ENCODE data around the gene PGA5. TPM values are rescaled to one million over a fixed set of nuclear protein-coding genes. Genes with fewer than 3 reads are reported as not detected.

PGA5 gene
- total RNA-seq, 1 experiment from 2014 or later = 0.33 TPM

- Histone ChIP-seq H3K4ac (ENCODE audit: low read depth, low read length) (no peak overlapping the region), H2AK5ac (ENCODE audit: insufficient read length, low read length) (no peak overlapping the region), H2BK15ac (ENCODE audit: low read depth, low read length) (no peak overlapping the region), H4K5ac (ENCODE audit: insufficient read length, low read depth, low read length) (no peak overlapping the region), H3K79me1 (ENCODE audit: insufficient read depth, low read depth, low read length, poor library complexity, severe bottlenecking) (no peaks in the 10 kb centered on the region), H2BK5ac (ENCODE audit: insufficient read length, low read length) (no peak overlapping the region), H3K4me1 (ENCODE audit: insufficient read depth, low read length) (no peaks in the 10 kb centered on the region), H2BK20ac (ENCODE audit: low read depth, low read length, poor library complexity, severe bottlenecking) (no peak overlapping the region), H3K9me3 (ENCODE audit: control insufficient read depth, low read depth, low read length) (no peaks in the 10 kb centered on the region), H3T11ph (ENCODE audit: low read length) (no peak overlapping the region), H2BK12ac (ENCODE audit: insufficient read length, low read depth, low read length) (no peak overlapping the region), H4K91ac (ENCODE audit: insufficient read length, low read depth, low read length) (no peak overlapping the region), H3K27me3 (ENCODE audit: insufficient read depth, low read length) (no peaks in the 10 kb centered on the region), H3K23ac (ENCODE audit: insufficient read length, low read depth, low read length) (no peak overlapping the region), H3K18ac (ENCODE audit: insufficient read length, low read depth, low read length) (no peak overlapping the region), H4K8ac (replicated peaks; ENCODE audit: insufficient read length, low read depth, low read length) (no peak overlapping the region), H3K79me2 (ENCODE audit: insufficient read depth, low read length) (no peaks in the 10 kb centered on the region), H3K56ac (ENCODE audit: insufficient read length, low read depth, low read length) (no peak overlapping the region), H3K9ac (ENCODE audit: extremely low read depth, insufficient read length, low read length) (no peak overlapping the region), H2AFZ (ENCODE audit: low read length) (no peak overlapping the region), H2BK120ac (ENCODE audit: low read depth, low read length, poor library complexity, severe bottlenecking) (no peak overlapping the region), H3K14ac (ENCODE audit: insufficient read depth, low read length) (no peak overlapping the region), H3K23me2 (ENCODE audit: insufficient read length, low read depth, low read length, poor library complexity, severe bottlenecking) (no peaks in the 10 kb centered on the region), H3K4me2 (ENCODE audit: insufficient read depth, insufficient read length, low read length) (no peak overlapping the region), H3K27ac (ENCODE audit: insufficient read length, low read depth, low read length) (no peak overlapping the region), H4K20me1 (ENCODE audit: control insufficient read depth, insufficient read depth, insufficient read length) (no peaks in the 10 kb centered on the region)
- H3K27me3 Mint-ChIP-seq (ENCODE audit: low read depth) = no peaks in the 10 kb centered on the region; the same call in 1 of the 2 replicates
- peak; percentile 86 for DNase-seq
- no peak overlapping the region for H3K27ac Mint-ChIP-seq
- WGBS (ENCODE audit: extremely low coverage, insufficient read length, low lambda C conversion rate) = no CpG with 5 or more reads among the region's 12 CpGs
- no peaks in the 10 kb centered on the region for H3K9me3 Mint-ChIP-seq
- peaks cover 0 to 2% (median 0%) of the 10 kb centered on the region in 3 experiments; a peak in 2 of 7 replicates for H3K36me3 Mint-ChIP-seq (ENCODE audit: insufficient read depth in 1 of 3, low read depth in 3 of 3)
- peaks cover 0 to 3% of the 10 kb centered on the region in 2 experiments; a peak in 1 of 4 replicates for H3K4me1 Mint-ChIP-seq
- no peak overlapping the region for H3K4me3 Mint-ChIP-seq
- TF ChIP-seq CTCF (conservative IDR thresholded peaks at IDR 0.05) = peak; percentile 91
Measured at GRCh38 chr11:61254403-61255025, 13.5 kb downstream of the PGA5 start.
